NCI-H146 treated with DMSO at 0.1 percent for 48 hours (cell line): ENCODE measurements around the gene AEN.

Source experiments
- DNase-seq: peaks from one replicate; lab custom pipeline; 2025; ENCODE audit not compliant: unreplicated experiment; lab: John Stamatoyannopoulos, UW

Gene AEN

DNA sequence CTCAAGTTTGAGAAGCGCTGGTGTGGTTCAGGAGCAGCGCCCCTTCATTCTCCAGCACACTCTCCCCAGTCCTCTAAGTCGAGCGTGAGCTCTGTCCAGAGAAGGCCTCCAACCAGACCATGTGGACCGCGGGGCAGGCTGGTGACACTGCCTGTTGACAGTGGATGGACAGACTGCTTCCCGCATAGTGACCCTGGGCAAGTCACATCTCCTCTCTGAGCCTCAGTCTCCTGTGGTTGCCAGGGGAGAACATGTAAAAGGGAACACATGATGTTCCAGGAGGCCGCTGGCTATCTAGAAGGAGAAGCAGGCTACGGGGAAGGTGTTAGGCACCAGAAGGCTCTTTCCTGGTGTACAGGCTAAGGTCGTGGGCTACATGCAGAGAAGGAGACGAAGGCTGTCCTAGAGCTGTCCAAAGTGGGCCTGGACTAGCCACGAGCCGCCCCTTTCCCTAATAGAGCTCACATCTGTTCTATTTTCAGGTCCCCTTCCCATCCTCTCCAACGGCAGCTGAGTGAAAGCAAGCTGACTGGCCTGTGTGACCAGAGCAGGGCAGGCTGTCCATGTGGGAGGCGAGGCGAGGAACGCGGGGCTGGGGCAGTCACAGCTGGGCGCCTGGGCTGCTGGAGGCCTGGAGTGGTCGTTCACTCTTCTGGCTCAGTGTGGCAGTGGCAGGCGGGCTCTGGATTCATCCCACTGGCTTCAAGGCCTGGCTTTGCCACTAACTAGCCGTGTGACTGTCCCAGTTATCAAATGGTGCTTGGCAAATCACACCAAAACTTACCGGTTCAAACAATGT, 28.8 kb downstream of the AEN start:
- DNase-seq, result no peak

- no peak for DNase-seq
These were observed 29.4 kb downstream of the AEN start for GRCh38 chr15:88650556-88650955.

GRCh38 chr15:88651136-88651732, 30.1 kb downstream of the AEN start:
- no peak for DNase-seq

DNA sequence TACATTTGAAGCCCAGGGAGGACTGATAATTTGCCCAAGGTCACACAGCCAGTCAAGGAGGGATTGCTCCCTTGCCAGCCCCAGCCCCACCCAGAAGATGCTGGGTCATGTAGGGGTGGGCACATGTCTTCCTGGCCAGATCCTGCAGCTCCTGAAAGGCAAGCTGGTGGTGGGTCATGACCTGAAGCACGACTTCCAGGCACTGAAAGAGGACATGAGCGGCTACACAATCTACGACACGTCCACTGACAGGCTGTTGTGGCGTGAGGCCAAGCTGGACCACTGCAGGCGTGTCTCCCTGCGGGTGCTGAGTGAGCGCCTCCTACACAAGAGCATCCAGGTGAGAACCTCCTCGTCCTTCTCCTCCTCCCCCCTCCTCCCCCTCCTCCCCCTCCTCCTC, 30.8 kb downstream of the AEN start:
- no peak for DNase-seq

DNA sequence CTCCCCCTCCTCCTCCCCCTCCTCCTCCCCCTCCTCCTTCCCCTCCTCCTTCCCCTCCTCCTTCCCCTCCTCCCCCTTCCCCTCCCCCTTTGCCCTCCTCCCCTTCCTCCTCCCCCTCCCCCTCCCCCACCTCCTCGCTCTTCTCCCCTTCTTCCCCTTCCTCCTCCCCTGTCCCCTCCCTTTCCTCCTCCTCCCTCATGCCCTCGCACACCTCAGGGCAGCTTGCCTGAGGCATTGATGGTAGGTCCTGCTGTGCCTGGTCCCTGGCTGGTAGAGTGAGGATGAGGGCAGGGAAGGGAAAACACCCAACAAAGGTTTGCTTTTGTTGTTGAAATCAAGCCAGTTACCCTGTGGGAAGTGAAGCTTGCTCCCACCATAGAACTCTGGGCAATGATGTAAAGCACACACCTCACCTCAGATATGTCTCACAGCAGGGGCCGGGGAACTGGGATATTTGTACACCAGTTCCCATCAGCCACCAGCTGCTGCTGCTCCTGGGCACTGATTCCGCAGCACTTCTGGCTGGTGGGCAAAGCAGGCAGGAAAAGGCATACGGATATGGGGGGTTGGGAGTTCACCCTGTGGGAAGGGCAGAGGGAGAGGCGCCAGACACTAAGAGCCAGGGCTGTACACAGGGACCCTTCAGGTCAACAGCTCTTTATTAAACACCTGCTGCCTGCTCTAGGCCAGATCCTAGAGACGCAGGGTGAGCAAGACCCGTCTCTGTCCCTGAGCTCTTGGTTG, 31.5 kb downstream of the AEN start:
- no peak for DNase-seq

GRCh38 chr15:88653200-88654064, 32.3 kb downstream of the AEN start:
- DNase-seq, result no peak

DNA sequence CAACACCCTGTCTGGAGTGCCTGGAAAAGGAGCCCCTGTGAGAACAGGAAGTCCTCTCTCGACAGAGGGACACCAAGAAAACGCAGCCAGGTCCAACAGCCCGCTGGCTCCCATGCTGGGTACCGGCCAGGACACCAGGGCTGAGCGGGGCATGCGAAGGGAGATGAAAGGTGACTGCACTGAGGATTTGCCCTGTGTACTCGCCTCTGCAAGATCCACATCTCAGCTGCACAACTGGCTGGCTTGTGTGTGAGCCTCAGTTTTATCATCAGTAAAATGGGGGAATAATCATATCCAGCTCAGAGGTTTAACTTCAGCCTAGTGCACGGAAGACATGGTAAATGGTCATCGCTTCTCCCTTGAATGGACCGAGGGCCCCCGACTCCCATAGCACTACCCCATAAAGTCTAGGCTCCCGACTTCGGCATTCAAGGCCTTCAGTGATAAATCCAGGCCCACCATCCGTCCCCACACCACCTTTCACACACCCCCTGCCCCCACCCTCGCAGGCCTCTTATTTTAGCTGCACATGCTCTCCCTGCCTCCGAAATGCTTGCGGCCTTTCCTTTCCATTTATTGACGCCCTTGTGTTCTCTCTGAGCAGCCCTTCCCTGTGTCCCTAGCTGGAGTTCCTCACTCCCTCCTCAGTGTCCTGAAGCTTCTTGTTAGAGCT, 33.4 kb downstream of the AEN start:
- DNase-seq, result no peak

- DNase-seq, result no peak
These were observed 34.0 kb downstream of the AEN start for GRCh38 chr15:88655103-88655553.

GRCh38 chr15:88655800-88656488, 34.8 kb downstream of the AEN start:
- no peak for DNase-seq

- no peak for DNase-seq
These were observed 35.7 kb downstream of the AEN start for GRCh38 chr15:88656760-88657221.

GRCh38 chr15:88657326-88658069, 36.4 kb downstream of the AEN start:
- no peak for DNase-seq

GRCh38 chr15:88658070-88658965, 37.2 kb downstream of the AEN start:
- DNase-seq, result no peak

DNA sequence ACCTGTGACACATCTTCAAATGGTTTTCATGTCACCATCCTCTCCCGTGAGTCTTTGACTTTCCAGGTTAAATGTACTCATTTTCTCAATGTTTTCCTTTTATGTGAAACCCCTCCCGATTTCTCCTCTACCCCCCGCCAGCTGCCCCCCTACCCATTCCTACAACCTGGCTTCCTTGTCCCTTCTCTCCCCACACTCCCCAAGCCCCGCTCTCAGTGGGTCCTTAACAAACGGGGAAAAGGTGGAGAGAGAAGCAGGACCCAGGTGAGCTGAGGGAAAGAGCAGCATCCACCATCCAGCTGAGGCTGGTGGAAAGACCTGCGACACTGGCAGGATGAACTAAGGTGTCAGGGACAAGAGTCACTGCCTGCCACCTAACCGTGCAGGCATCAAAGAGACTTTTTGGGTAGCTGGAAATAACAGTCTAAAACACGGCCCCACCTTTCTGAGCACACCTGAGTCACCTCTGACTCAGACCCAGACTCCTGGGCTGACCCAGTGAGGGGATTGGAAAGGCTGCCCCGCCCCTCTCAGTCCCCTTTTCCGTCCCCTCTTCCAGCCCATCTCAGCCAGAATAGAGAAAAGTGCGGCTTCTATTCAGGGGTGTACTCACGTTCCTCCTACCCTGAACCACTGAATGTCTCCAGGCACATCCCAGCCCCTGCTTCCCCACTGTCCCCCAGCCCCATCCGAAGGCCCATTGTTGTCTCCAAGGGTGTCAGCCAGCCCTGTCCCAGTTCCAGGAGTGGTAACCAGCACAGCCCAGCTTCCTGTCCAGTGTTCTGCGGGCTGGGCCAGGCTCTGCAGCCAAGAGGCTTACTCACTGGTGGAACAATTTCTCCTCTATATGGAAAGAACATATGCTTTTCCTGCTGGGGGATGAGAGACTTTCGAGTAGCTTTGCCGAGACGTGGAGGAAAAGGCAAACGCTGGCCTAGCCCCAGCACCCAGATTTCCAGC, 38.1 kb downstream of the AEN start:
- no peak for DNase-seq

DNA sequence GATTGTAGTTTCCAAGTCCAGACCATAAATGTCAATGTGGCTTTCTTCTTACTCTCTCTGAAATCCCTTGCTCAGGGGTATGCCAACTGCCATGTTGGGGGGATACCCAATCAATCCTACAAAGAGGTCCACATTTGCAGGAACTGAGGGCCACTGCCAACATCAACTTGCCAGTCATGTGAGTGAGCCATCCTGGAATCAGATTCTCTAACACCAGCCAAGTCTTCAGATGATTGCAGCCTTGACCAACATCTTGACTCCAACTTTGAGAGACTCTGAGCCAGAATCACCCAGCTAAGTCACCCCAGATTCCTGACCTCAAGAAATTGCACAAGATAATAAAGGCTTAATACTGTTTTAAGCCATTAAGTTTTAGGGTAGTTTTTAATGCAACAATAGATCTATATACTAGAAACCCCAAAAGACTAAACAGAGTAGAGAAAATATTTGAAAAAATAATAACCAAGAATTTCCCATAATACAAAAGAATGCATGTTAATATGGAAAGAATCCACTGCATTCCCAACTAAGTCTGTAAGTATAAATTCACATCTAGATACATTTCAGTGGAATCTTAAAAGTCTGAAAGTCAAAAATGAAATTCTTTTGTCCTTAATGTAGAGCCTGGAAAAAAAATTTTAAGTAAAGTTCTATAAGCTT, 40.0 kb downstream of the AEN start:
- DNase-seq, result no peak

GRCh38 chr15:88661761-88662556, 40.8 kb downstream of the AEN start:
- no peak for DNase-seq
